Liver (tissue), 9 donors: ENCODE measurements around the gene CIC. TPM values are rescaled to one million over a fixed set of nuclear protein-coding genes. Genes with fewer than 3 reads are reported as not detected.

ENCODE experiments used
- DNase-seq: peaks from one replicate; pipeline ENCODE4 v3.0.0-alpha.2; 2017; ENCODE audit warnings: low spot score
- H3K27ac ChIP-seq, 2 donors: one replicate each; pipeline ENCODE4 v1.7.0; 2013; ENCODE audit warnings: inconsistent platforms in 2 of 2, low read length in 2 of 2, control low read depth in 1 of 2, low read depth in 1 of 2, mild to moderate bottlenecking in 1 of 2
- H3K27me3 ChIP-seq, 4 donors: one replicate each; pipeline versions ENCODE4 v1.6.1 to v1.7.0; 2013; ENCODE audit warnings: low read length in 3 of 4, inconsistent platforms in 1 of 4, mild to moderate bottlenecking in 1 of 4, moderate library complexity in 1 of 4; ENCODE audit not compliant: control insufficient read depth in 4 of 4, insufficient read depth in 4 of 4
- H3K36me3 ChIP-seq, 4 donors: one replicate each; pipeline versions ENCODE4 v1.6.1 to v1.7.0; 2013; ENCODE audit warnings: low read length in 3 of 4, mild to moderate bottlenecking in 3 of 4, low read depth in 1 of 4, moderate library complexity in 1 of 4; ENCODE audit not compliant: control insufficient read depth in 4 of 4, insufficient read depth in 3 of 4
- H3K4me1 ChIP-seq, 4 donors: one replicate each; pipeline versions ENCODE4 v1.6.1 to v1.7.0; 2013; ENCODE audit warnings: low read length in 3 of 4, mild to moderate bottlenecking in 3 of 4, moderate library complexity in 1 of 4; ENCODE audit not compliant: control insufficient read depth in 4 of 4, insufficient read depth in 4 of 4
- H3K4me3 ChIP-seq, 3 donors: one replicate each; pipeline versions ENCODE4 v1.6.1 to v1.7.0; 2013; ENCODE audit warnings: low read length in 3 of 3, control low read depth in 1 of 3, low read depth in 1 of 3, mild to moderate bottlenecking in 1 of 3
- H3K9ac ChIP-seq, 2 donors: one replicate each; pipeline ENCODE4 v1.7.0; 2013; ENCODE audit warnings: low read length in 2 of 2, mild to moderate bottlenecking in 2 of 2, moderate library complexity in 2 of 2, control low read depth in 1 of 2, low read depth in 1 of 2
- H3K9me3 ChIP-seq, 4 donors: one replicate each; pipeline versions ENCODE4 v1.6.1 to v1.7.0; 2013; ENCODE audit warnings: low read length in 3 of 4; ENCODE audit not compliant: control insufficient read depth in 4 of 4
- EGR1 ChIP-seq, 2 donors: IDR thresholded peaks; 2 replicates each; pipeline ENCODE4 v1.6.1; 2016 to 2018; ENCODE audit warnings: antibody characterized with exemption in 2 of 2, low read depth in 2 of 2
- FOXA1 ChIP-seq: IDR thresholded peaks from 2 replicates; pipeline ENCODE4 v1.6.1; 2016; ENCODE audit warnings: antibody characterized with exemption
- GABPA ChIP-seq, 2 donors: IDR thresholded peaks in 1 of 2; conservative IDR thresholded peaks in 1 of 2; 2 replicates each; pipeline ENCODE4 v1.6.1; 2016; ENCODE audit warnings: antibody characterized with exemption in 2 of 2, mild to moderate bottlenecking in 1 of 2, moderate library complexity in 1 of 2
- MAX ChIP-seq: IDR thresholded peaks from 2 replicates; pipeline ENCODE4 v1.6.1; 2016; ENCODE audit warnings: antibody characterized with exemption
- NR2F2 ChIP-seq: IDR thresholded peaks from 2 replicates; pipeline ENCODE4 v1.6.1; 2016; ENCODE audit warnings: antibody characterized with exemption
- RAD21 ChIP-seq, 2 donors: IDR thresholded peaks; 2 replicates each; pipeline ENCODE4 v1.6.1; 2016; ENCODE audit warnings: antibody characterized with exemption in 2 of 2, mild to moderate bottlenecking in 2 of 2
- REST ChIP-seq: IDR thresholded peaks from 2 replicates; pipeline ENCODE4 v1.6.1; 2016; ENCODE audit warnings: antibody characterized with exemption, mild to moderate bottlenecking
- RXRA ChIP-seq, 2 donors: IDR thresholded peaks; 2 replicates each; pipeline ENCODE4 v1.6.1; 2017 to 2018; ENCODE audit warnings: antibody characterized with exemption in 2 of 2, mild to moderate bottlenecking in 1 of 2
- SP1 ChIP-seq: IDR thresholded peaks from 2 replicates; pipeline ENCODE4 v1.6.1; 2018; ENCODE audit warnings: antibody characterized with exemption, mild to moderate bottlenecking
- TAF1 ChIP-seq: conservative IDR thresholded peaks from 2 replicates; pipeline ENCODE4 v1.6.1; 2016; ENCODE audit warnings: antibody characterized with exemption, mild to moderate bottlenecking
- WGBS: extraction: QIAGEN DNeasy Blood & Tissue Kit; methylation state at CpG from one replicate; pipeline ENCODE4 v1.1.7; 2013; 5-methylcytosine and 5-hydroxymethylcytosine counted together
- polyA plus RNA-seq, 2 donors: library from polyadenylated mRNA; stranded (reverse) in 1 of 2; unstranded in 1 of 2; fragments of 200-250 nt in 1 of 2; fragments of >200 nt in 1 of 2; fragmentation: Nextera tagmentation in 1 of 2; extraction: Ambion mirVana in 1 of 2; gene quantifications; one replicate each; pipeline versions ENCODE4 v1.2.1 to v1.2.3, GENCODE V29; 2013 to 2015
- total RNA-seq, 2 donors: library from RNA; depleted of rRNA; stranded (reverse); fragments of >200 nt; gene quantifications; one replicate each; pipeline ENCODE4 v1.2.3, GENCODE V29; 2014
- TF ChIP-seq, protein P1 (sequence below): fragments of 150-350 bp; IDR thresholded peaks from 2 replicates; pipeline ENCODE4 v1.5.1; 2017; ENCODE audit warnings: improper control_type of control experiment, low read depth, low read length; ENCODE audit not compliant: missing input control
- donor health status: healthy.
- donor health status: healthy.
- donor health status: healthy.
- donor health status: healthy.
- donor health status: healthy.

Gene CIC
- total and polyA plus RNA-seq, 4 donors = 5.6 to 21.3 (median 17.2) TPM

DNA sequence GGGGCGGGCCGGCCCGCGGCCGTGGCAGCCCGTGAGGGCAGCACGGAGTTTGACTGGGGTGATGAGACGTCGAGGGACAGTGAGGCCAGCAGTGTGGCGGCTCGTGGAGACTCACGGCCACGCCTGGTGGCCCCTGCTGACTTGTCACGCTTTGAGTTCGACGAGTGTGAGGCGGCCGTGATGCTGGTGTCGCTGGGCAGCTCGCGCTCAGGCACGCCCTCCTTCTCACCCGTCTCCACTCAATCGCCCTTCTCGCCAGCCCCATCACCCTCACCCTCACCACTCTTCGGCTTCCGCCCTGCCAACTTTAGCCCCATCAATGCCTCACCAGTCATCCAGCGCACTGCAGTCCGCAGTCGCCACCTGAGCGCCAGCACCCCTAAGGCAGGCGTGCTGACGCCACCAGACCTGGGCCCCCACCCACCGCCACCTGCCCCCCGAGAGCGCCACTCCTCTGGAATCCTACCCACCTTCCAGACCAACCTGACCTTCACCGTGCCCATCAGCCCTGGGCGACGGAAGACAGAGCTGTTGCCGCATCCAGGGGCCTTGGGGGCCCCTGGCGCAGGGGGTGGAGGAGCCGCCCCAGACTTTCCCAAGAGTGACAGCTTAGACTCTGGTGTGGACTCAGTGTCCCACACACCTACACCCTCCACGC is 4.5 kb downstream of the CIC start:
- Histone ChIP-seq H3K36me3 (peaks cover 5 to 21% (median 12%) of the 10 kb centered on the region in 4 donors), H3K27me3 (no peaks in the 10 kb centered on the region), H3K27ac (no peak overlapping the region), H3K4me3 (no peak overlapping the region), H3K4me1 (peaks cover 17 to 52% (median 29%) of the 10 kb centered on the region in 4 donors), H3K9ac (no peak overlapping the region), H3K9me3 (no peaks in the 10 kb centered on the region)
- peak; percentile 32 for DNase-seq
- WGBS = 97% methylated on average over 43 of the region's 43 CpGs
- TF ChIP-seq RXRA (IDR thresholded peaks at IDR 0.05) (no peak), GABPA (IDR thresholded peaks at IDR 0.05 in 1 of 2, conservative IDR thresholded peaks at IDR 0.05 in 1 of 2) (no peak), TAF1 (no peak)
- TF ChIP-seq, protein P1, sequence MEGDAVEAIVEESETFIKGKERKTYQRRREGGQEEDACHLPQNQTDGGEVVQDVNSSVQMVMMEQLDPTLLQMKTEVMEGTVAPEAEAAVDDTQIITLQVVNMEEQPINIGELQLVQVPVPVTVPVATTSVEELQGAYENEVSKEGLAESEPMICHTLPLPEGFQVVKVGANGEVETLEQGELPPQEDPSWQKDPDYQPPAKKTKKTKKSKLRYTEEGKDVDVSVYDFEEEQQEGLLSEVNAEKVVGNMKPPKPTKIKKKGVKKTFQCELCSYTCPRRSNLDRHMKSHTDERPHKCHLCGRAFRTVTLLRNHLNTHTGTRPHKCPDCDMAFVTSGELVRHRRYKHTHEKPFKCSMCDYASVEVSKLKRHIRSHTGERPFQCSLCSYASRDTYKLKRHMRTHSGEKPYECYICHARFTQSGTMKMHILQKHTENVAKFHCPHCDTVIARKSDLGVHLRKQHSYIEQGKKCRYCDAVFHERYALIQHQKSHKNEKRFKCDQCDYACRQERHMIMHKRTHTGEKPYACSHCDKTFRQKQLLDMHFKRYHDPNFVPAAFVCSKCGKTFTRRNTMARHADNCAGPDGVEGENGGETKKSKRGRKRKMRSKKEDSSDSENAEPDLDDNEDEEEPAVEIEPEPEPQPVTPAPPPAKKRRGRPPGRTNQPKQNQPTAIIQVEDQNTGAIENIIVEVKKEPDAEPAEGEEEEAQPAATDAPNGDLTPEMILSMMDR = no peak

DNA sequence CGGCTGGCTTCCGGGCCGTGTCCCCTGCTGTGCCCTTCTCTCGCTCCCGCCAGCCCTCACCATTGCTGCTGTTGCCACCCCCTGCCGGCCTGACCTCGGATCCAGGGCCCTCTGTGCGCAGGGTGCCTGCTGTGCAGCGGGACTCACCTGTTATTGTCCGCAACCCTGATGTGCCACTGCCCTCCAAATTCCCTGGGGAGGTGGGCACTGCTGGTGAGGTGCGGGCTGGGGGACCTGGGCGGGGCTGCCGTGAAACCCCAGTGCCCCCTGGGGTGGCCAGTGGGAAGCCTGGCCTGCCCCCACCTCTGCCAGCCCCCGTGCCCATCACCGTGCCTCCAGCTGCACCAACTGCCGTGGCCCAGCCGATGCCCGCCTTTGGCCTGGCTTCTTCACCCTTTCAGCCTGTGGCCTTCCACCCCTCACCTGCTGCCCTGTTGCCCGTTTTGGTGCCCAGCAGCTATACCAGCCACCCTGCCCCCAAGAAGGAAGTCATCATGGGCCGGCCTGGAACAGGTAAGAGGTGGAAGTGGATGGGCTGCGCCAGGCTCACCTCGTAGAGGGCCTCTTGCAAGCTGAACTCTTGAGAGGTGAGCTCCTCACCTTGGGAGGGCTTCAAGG is 5.1 kb downstream of the CIC start:
- TF ChIP-seq RXRA (IDR thresholded peaks at IDR 0.05) (no peak), RAD21 (IDR thresholded peaks at IDR 0.05) (no peak), SP1 (no peak), FOXA1 (no peak), REST (no peak), TAF1 (no peak), MAX (no peak), NR2F2 (no peak), EGR1 (IDR thresholded peaks at IDR 0.05; ENCODE audit: low read depth in 2 of 2) (no peak)
- TF ChIP-seq, protein P1 = no peak
- Histone ChIP-seq H3K4me3 (no peak overlapping the region), H3K9me3 (no peaks in the 10 kb centered on the region), H3K4me1 (peaks cover 23 to 58% (median 35%) of the 10 kb centered on the region in 4 donors), H3K9ac (no peak overlapping the region), H3K27me3 (no peaks in the 10 kb centered on the region), H3K36me3 (peaks cover 5 to 21% (median 12%) of the 10 kb centered on the region in 4 donors), H3K27ac (peak overlapping the region in 1 of 2 donors; percentile 16)
- 95% methylated on average over 22 of the region's 22 CpGs for WGBS
- DNase-seq = no peak
